GM21619 (cell line): ENCODE data around the gene EYS.

Source experiments
- ATAC-seq: cut with Tn5 transposase; IDR thresholded peaks from one replicate; pipeline ENCODE4 v1.9.1; 2021; ENCODE audit not compliant: unreplicated experiment

The EYS gene

DNA sequence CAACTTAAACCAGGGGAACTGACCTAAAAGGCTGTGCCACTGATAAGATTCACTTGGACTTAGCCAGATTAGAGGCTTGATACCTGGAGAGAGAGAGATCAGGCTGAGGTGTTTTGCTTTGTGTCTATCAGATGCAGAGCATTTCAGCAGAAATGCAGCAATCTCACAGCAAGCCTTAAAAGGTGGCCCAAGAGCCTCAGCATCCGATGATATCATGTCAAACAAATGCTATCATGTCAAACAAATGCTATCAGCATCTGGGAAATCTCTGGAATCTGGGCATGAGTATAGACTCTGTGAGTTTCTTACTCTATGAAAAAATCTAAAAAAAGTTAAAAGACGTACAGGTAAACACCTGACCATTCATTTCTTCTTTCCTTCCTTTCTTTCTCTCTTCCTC lies 718.9 kb downstream of the EYS start:
- ATAC-seq, result no peak

DNA sequence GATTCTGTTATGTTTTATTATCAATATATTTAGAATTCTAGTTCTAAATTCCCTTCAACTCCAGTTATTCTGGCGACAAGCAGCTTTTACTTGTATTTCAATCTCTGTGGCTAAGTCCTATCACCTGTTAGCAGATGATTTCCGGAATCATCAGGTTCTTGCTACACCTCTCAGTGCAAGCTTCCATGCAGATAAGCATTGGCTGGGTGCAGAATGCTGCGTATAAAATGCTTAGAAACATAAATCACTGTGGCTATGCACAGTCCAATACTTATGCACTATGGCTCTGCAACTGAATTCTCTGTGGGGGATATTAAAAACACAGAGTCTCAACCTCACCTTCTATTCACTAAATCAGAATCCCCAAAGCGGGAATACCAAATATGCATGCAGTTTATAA lies 720.0 kb downstream of the EYS start:
- no peak for ATAC-seq

DNA sequence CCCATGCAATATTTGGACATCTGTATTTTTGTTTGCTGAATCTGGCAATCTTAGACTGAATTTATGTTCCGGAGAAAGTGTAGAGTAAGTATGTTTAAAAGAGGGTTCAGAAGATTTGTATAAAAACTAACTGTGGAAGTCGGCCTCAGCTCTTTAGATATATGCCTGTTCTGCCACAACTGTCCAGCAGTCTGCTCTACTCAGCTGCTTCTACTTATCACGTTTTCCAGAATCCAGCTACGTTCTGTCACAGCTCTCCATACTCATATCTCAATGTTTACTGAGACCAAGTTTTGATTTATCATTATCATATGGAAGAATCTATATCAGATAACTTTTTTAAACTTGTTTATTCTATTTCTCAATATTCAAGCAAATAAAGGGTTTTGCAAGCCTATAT lies 721.3 kb downstream of the EYS start:
- ATAC-seq, result no peak

DNA sequence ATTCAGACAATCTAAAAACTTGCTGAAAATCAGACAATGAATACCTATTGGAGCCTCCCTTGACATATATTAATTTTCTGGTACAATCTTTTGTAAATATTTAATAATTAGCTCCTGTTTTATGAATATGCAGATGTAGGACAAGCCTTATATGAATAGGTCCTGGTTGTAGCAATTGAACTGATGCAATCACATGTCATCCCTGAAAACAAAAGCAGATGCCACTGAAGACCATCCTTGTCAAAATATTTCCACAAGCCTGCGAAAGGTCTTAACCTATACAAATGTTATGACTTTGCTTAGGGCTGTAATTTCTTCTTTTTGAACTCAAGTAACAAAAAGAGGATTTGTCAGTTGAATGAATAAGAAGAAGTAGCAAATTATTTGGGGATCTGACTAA lies 722.1 kb downstream of the EYS start:
- no peak for ATAC-seq

DNA sequence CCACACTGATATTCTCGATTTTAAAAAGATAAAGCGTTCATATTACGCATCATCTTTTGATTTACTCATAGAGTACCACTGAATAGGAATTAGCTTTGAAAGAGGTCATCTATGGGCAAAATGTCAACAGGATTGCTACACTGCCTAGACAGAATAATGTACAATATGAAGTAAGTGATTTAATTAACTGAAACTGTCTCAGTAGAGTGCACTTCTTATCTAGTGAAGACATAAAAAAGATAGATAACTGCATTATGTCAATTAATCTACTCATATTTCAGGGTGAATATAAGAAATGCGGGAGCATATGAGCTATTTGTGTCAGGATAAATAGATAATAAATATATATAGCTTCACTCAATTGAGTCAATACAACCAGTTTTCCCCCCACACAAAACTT lies 723.9 kb downstream of the EYS start:
- no peak for ATAC-seq

DNA sequence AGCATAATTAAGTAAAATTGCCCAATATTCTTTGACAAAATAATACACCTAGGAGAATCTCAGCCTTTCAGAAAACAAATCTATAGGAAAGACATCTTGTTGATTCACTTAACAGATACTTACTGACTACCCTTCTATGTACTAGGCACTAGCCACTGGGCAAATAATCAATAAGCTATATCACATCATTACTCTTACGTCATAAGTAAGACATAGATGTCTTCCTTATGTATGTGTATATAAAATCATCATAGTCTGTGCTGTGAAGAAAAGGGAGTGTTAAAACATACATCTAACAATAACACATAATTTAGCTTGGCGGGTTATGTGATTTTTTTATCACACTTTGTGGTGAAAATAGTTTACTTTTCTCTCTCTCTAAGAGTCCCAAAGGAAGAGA lies 733.9 kb downstream of the EYS start:
- no peak for ATAC-seq

DNA sequence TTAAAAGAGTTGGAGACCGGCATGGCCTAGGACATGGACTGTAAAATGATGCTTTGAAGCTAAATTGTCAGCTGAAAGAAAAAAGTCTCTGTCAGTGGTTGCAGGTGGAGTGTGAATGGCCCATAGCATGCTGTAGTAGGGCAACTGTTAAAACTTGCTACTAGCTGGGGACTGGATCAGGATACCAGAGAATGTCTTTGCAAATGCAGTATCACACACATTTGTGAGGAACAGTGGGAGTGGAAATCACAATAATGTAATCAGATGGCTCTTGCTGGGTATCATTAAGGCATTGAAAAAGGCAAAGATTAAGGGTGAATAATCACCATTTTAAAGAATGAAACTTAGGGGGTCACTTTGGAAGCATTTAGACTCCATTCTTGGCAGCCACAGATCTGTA lies 737.9 kb downstream of the EYS start:
- ATAC-seq, result no peak

DNA sequence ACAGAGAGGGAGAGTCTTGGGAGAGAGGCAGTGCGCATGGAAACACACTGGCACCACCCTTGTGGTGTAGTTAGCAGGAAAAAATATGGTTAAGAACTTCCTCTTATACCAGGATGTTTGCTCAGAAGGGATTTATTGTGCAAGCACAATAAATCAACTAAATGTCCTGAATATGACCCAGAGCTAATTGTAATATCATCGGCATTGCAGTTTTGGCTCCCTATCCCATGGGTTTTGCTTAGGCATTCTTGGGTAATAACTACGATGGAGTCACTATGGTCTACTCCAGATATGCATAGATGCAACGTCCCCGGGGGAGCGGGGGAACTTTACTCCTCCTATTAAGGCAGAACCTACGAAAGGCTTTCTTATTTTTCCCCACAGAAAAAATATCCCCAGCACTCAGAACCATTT lies 751.6 kb downstream of the EYS start:
- ATAC-seq, result no peak

DNA sequence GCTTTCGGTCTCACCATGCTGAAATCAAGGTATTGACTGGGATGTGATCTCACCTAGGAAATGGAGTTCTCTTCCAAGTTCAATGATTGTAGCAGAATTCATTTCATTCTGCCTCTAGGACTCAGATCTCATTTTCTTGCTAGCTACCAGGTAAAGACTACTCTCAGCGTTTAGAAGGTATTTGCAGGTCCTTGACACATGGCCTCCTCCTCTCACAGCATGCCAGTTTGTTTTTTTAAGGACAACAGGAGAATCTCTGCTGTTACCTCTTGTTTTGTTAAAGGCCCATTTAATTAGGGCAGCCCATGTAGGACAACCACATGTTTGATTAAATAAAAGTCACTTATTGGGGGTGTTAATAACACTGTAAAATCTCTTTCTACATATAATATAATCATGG lies 757.8 kb downstream of the EYS start:
- no peak for ATAC-seq

DNA sequence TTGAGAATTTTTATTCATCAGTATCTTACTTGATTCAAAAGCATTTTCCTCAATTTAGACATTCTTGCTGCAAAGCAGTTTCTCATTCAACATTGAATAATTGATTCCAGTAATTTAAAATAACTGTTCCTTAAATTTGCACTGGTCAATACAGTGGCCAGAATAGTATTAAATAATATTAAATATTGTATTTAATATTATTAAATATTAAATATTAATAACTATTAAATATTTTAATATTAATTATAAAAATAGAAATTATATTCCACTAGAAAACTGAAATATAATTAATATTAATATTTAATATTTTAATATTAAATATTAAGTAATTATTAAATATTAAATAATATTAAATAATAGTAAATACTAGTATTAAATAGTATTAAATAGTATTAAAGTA lies 758.8 kb downstream of the EYS start:
- ATAC-seq, result no peak

DNA sequence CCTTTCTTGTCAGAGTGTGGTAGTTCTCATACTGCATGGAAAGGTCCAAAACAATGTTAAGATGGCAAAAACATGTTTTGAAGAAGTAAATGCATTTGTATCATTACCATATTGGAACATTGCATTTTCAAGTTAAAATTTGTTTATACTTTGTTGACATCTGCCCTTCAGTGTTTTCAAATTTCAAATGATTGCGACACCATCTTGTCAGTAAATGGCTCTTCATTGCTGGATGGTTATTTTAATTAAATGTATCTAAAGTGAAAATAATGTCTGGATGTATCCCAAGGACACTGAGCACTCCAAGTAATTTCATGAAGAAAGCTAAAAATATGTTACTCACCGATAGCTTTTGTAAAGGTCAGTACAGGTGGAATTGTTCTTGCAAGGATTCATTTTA lies 761.6 kb downstream of the EYS start:
- no peak for ATAC-seq

DNA sequence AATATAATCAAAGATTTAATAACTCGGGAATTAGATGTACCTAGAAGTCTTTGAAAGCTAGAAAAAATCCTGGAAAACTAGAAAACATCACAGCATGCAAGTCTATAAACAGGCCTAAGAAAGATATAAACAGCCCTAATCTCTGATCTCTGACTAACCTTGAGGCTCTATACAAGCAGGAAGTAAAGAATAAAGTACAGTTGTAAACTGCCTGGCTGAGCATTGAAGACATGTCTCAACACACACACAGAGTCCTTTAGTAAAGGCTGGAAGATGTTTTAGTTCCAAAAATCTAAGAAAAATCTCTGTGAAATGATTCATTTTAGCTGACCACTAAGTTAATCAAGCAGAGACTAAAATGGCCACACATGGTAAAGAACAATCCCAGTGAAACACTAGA lies 774.5 kb downstream of the EYS start:
- no peak for ATAC-seq

DNA sequence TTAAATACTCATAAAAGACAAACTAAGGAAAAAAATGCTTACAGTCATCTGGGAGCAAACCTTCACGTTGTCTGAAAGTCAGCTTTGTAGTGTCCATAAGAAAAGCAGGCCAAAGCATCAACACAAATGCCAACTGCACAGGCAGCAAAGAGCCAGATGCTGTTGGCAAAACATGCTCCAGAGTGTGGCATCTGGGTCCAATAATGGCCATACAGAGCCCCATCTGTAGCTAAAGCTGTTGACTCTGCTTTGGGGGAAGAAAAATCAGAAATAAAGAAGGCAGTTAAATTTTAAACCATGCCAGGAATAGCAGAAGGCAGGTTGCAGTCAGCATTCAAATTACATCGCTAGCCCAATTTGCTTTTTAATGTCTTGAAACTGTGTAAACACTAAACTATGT lies 776.3 kb downstream of the EYS start:
- ATAC-seq, result no peak

DNA sequence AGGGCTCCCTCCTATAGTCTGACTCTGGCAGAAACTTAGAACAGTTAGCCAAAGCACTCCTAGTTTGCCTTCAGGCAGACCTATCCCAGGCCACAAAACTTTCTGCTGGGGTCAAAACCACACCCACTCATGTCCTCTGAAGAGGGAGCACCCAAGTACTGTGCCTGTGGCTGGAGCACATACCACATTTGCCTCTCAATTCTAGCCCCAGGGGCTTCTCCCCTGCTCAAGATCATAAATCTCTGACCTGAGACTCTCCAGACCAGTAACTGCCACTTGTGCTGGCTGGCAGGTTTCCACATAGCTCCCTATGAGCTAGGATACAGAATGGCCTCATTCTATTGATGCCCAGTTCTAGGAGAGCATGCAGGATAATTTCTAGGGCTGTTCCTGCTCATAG lies 781.0 kb downstream of the EYS start:
- no peak for ATAC-seq

DNA sequence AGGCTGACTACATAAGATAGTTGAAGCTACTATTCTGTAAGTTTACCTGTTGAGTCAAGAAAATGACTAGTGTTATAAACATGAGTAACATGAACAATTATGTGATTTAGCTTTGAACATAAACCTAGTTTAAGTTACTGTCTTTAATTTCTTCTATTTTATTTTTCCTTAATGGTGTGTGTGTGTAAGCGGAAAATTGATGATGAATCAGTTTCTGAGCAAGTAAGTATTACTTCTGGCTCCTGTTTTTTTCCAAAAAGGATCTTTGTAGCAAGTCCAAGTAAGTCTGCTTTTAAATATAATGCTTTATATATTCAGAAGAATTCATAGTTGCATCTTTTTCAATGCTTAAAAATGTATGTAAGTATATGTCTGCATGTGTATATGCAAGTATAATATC lies 786.8 kb downstream of the EYS start:
- no peak for ATAC-seq

DNA sequence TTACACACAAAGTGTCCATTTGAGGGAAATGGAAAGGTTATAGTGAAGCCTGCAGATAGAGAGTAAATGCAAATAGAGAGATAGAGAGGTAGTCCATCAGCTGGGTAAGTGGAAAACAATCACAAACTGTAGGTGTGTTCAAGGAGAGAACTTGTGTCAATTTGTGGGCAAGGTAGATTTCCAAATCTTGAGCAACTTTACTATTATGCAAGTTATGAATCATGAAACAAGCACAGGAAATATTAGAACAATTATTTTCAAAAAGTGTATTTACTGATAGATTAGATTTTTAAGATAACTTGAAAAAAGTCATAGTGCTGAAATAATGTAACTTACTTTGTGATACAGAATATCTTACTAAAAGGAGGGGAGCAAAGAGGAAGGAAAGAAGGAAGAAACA lies 792.9 kb downstream of the EYS start:
- ATAC-seq, result no peak

DNA sequence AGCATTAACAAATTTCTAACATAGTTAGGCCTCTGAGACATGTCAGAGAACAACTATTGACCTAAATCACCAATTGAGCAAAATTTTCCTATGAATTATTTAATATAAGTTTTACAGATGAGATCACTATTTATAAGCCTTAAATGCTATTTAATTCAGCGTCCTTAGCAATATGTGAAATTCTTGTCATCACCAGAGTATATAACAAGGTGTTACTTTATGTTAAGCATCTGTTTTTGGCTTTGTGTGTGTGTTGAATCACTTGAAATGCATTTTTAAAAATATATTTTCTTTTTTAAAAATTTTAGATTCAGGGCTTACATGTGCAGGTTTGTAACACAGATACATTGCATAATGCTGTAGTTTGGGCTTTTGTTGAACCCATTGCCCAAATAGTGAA lies 794.1 kb downstream of the EYS start:
- no peak for ATAC-seq

DNA sequence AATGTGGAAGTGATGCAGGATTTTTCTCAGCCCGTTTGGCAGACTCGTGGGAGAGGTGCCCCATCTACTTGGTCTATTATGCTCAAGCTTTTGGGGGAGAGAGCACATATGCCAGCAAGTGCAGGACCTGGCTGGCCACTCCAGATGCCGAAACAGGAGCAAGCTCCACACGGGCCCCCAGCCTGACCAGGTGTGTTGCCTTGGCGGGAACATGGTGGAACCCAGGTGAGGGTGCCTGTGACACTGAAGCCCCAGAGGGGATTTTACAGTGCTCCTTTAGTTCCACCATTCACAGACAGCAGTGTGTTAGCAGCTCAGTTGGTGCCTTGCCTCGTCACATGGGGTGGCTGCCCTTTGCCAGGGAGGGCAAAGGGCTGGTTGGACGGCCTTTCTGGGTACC lies 798.9 kb downstream of the EYS start:
- ATAC-seq, result no peak

DNA sequence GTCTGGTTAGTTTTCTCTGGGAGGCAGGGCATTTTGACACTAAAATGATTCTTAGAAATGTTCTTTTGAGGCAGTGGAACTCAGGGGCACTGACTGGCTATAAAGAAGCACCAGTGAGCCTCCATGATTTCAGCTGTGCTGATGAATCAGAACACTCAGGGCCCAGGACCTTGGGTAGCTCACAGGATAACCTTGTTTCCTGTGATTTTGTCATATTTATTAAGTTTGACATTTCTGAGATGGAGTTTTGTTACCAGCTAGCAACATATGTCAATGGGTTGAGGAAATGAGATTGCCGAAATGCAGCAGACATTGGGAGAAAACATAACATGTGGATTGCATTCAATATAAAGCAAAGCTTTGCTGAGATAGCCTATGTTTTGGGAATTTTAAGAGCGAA lies 802.4 kb downstream of the EYS start:
- ATAC-seq, result no peak

DNA sequence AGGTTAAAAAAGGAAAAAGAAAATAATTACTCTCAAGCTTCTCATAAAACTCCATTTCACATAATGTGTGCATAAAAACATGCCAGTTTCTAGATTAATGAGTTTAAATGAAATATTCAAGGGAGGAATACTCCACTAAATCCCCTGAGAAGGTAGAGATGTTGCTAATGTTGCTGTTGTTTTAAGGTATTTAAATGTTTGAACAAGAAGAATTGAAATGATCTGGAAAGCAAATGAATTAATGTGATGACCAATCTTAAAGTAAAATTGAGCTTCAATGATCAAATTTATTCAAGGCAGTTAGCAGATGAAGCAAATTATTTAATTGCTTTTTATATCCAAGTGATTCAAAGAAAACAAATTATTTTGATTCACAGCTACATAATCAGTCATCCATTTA lies 804.4 kb downstream of the EYS start:
- no peak for ATAC-seq

DNA sequence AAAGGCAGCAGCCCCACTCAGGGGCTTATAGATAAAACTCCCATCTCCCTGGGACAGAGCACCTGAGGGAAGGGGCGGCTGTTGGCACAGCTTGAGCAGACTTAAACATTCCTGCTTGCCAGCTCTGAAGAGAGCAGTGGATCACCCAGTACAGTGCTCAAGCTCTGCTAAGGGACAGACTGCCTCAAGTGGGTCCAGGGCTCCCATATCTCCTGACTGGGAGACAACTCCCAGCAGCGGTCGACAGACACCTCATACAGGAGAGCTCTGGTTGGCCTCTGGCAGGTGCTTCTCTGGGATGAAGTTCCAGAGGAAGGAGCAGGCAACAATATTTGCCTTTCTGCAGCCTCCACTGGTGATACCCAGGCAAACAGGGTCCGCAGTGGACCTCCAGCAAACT lies 810.1 kb downstream of the EYS start:
- ATAC-seq, result no peak

DNA sequence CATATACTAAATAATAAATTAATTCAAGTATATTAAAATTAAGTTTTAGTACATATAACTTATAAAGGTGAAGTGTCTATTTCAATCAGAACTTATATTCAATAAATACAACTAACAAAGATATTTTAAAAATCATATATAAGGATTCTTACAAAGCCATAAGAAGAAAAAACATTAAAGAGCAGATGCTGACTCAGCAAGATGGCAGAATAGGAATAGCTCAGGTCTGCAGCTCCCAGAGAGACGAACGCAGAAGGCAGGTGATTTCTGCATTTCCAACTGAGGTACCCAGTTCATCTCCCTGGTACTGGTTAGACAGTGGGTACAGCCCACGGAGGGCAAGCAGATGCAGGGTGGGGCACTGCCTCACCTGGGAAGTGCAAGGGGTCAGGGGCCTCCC lies 811.1 kb downstream of the EYS start:
- ATAC-seq, result no peak

DNA sequence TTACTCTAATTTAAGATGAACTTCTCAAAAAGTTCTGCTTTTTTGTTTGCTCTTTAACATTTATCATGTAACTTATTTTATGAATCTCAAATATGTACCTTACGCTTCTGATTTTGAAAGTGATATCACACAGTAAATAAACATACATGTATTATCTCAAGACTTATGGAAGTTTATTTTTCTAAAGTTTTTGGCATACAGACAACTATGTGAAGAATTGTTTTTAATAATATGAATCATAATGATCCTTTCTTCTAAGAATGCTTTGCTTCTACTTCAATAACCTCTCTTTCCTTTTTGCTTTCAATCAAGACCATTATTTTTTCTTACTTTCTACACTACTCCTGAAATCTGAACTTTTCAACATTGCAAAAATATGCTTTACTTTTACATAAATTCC lies 816.4 kb downstream of the EYS start:
- no peak for ATAC-seq

DNA sequence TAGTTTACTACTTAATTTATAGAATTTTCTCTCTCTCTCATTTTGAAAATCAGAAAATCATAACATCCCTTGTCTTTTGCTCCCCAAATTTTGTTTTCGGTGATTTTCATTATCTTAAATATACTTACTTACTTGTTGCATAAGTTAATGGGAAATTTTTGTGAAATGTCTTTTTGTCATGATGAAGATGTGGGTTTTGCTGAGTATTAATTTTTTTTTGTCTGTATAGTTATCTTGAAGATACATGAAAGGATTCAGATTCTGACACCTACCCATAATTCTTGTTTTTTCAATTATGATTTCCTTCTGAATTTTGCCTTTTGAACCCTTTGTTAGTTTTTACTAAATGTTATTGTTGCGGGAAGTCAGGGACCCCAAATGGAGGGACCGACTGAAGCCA lies 817.9 kb downstream of the EYS start:
- ATAC-seq, result no peak
